Endothelial cell of umbilical vein (primary cell): ENCODE measurements around the gene ATP11B.

ENCODE experiments used
- EZH2 ChIP-seq: IDR thresholded peaks from 2 replicates; pipeline ENCODE4 v1.6.1; 2012; ENCODE audit warnings: borderline replicate concordance, low read depth, mild to moderate bottlenecking, moderate library complexity, low read length, inconsistent platforms; ENCODE audit not compliant: severe bottlenecking
- JUN ChIP-seq: IDR thresholded peaks from 2 replicates; pipeline ENCODE4 v1.6.1; 2011; ENCODE audit warnings: borderline replicate concordance, low read depth; ENCODE audit not compliant: insufficient read length, insufficient read depth
- MYC ChIP-seq: IDR thresholded peaks from one replicate; pipeline ENCODE4 v1.6.1; 2011; ENCODE audit warnings: mild to moderate bottlenecking, low read depth, low read length
- POLR2A ChIP-seq: IDR thresholded peaks from 2 replicates; pipeline ENCODE4 v1.6.1; 2012; ENCODE audit warnings: low read depth, mild to moderate bottlenecking, control low read depth, low read length
- POLR2AphosphoS5 ChIP-seq: IDR thresholded peaks from 2 replicates; pipeline ENCODE4 v1.6.1; 2012; ENCODE audit warnings: low read depth, mild to moderate bottlenecking, control low read depth, low read length, moderate library complexity; ENCODE audit not compliant: insufficient read depth
- TF ChIP-seq, protein P1 (sequence below), 2 donors: IDR thresholded peaks; 1 replicate in 1 of 2; 2 replicates in 1 of 2; pipeline ENCODE4 v1.5.1; 2011; ENCODE audit warnings: low read length in 2 of 2, mild to moderate bottlenecking in 2 of 2, moderate library complexity in 2 of 2, control low read depth in 1 of 2, inconsistent platforms in 1 of 2, low read depth in 1 of 2; ENCODE audit not compliant: insufficient read depth in 1 of 2; ENCODE audit errors: extremely low read depth in 1 of 2
- TF ChIP-seq, protein P2 (sequence below): IDR thresholded peaks from 2 replicates; pipeline ENCODE4 v1.6.1; 2011; ENCODE audit not compliant: insufficient read depth, insufficient read length

DNA sequence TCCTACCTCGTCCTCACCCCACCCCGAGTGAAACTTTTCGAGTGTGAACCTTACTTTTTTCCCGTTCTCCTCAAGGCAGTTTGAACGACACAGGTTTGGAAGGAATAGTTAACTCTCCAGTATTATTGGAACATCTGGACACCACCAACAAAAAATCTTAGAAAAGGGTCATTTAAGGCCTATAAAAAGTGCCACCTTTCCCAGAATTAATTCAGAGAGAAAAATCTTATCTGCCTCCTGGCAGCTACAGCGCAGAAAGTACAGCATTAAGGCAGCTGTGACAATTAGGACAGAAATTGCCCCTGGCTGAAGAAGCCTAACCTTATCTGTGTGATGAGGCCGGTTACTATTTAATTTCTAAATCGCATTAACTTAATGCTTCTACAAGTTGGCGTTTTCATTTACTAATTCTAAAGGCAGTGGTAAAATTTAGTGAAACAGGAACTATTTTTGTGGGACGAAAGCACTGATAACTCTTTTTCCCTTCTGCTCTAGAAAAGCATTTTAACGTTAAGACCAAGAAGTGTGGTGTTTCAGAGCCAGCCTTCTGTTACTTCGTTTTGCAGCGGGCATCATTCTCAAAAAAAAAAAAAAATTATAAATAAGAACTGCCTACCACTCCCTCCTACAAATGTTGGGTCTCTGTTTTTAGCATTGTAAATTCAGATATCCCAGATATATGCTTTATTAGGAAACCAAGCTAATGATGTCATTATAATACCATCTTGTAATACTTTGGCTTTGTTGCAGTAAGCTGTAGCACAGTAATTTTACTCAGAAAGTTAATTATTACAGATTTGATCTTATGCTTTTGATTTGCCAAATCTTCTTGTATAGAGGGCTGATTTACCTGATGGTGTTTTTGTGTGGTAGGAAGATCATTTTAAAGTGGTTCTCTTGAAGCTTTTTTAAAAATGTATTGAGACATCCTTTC, 1.4 kb downstream of the ATP11B start:
- no peak for TF ChIP-seq POLR2AphosphoS5
- TF ChIP-seq, protein P1, sequence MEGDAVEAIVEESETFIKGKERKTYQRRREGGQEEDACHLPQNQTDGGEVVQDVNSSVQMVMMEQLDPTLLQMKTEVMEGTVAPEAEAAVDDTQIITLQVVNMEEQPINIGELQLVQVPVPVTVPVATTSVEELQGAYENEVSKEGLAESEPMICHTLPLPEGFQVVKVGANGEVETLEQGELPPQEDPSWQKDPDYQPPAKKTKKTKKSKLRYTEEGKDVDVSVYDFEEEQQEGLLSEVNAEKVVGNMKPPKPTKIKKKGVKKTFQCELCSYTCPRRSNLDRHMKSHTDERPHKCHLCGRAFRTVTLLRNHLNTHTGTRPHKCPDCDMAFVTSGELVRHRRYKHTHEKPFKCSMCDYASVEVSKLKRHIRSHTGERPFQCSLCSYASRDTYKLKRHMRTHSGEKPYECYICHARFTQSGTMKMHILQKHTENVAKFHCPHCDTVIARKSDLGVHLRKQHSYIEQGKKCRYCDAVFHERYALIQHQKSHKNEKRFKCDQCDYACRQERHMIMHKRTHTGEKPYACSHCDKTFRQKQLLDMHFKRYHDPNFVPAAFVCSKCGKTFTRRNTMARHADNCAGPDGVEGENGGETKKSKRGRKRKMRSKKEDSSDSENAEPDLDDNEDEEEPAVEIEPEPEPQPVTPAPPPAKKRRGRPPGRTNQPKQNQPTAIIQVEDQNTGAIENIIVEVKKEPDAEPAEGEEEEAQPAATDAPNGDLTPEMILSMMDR (IDR thresholded peaks at IDR 0.05; ENCODE audit: extremely low read depth in 1 of 2, insufficient read depth in 1 of 2, low read depth in 1 of 2, low read length in 2 of 2): no peak
- TF ChIP-seq POLR2A: no peak
- TF ChIP-seq EZH2: no peak
- no peak for TF ChIP-seq MYC
- TF ChIP-seq, protein P2, sequence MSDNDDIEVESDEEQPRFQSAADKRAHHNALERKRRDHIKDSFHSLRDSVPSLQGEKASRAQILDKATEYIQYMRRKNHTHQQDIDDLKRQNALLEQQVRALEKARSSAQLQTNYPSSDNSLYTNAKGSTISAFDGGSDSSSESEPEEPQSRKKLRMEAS: no peak
- no peak for TF ChIP-seq JUN
